Measurements from ENCODE around the gene LDHAL6B. TPM values are rescaled to one million over a fixed set of nuclear protein-coding genes. Genes with fewer than 3 reads are reported as not detected.

Gene LDHAL6B
- total and polyA plus RNA-seq, 7 experiments from 2014 or later: not detected

DNA sequence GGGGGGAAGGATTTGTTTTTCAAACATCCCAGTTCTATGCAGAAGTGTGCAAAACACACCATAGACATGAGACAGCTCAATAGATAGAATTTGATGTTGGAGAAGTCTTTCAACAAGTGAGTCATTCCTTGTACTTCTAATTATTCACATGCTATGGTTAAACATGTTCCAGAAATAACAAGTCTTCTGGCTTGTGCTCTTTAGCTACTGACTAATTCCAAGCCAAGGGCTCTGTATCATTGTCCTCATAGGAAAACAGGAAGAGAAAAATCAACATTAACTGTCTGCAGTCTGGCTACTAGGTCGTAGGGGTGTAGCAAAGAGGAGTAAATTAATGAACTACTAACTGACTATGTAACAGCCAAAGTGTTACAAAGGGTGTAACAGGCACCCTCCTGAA is 25.8 kb downstream of the LDHAL6B start:
- H3K27ac ChIP-seq (ENCODE audit: low read depth, low read length): no peak overlapping the region
- peaks cover 0 to 2% (median 0%) of the 10 kb centered on the region in 11 donors for H3K9me3 Mint-ChIP-seq
- DNase-seq (no peak), ATAC-seq (no peak)
- intact Hi-C loops (cut with micrococcal nuclease): no loop called here
- no peaks in the 10 kb centered on the region for H3K36me3 ChIP-seq (ENCODE audit: control insufficient read depth in 2 of 3, insufficient read depth in 3 of 3, low read length in 3 of 3)
- ChIA-PET CTCF (no interaction called here), POLR2A (no interaction called here)
- no peak overlapping the region for H3K4me3 ChIP-seq (ENCODE audit: low read length)
- peaks cover 0 to 5% (median 1%) of the 10 kb centered on the region in 7 donors for H3K4me1 Mint-ChIP-seq
- H3K36me3 Mint-ChIP-seq: peaks cover 0 to 17% (median 0%) of the 10 kb centered on the region in 5 donors
- H3K4me3 Mint-ChIP-seq: no peak overlapping the region
- no peaks in the 10 kb centered on the region for H3K27me3 ChIP-seq (ENCODE audit: control insufficient read depth in 2 of 2, insufficient read depth in 2 of 2, low read length in 2 of 2)
- peaks cover 0 to 7% (median 0%) of the 10 kb centered on the region in 5 donors for H3K27me3 Mint-ChIP-seq
- H3K4me1 ChIP-seq (ENCODE audit: control insufficient read depth in 2 of 2, insufficient read depth in 2 of 2, low read length in 2 of 2): no peaks in the 10 kb centered on the region
- no peak overlapping the region for H3K27ac Mint-ChIP-seq
- H3K9me3 ChIP-seq (ENCODE audit: control insufficient read depth in 2 of 3, low read length in 3 of 3): no peaks in the 10 kb centered on the region

DNA sequence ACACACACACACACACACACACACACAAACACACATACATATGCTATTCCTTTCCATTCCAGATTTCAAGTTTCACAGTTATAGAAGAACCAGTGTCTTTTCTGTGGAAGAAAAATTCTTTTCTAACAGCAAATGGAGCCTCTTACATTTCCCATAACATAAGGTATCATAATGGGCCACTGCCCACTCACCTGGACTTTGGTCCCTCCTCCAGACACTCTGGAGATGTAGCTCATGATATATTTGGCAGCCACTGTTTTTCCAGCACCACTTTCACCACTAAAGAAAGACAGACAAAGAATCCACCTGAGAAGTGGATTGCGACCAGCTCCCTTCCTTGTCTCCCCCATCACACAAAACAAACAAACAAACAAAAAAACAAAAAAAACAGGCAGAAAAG is 29.8 kb downstream of the LDHAL6B start:
- no peaks in the 10 kb centered on the region for H3K27me3 ChIP-seq (ENCODE audit: control insufficient read depth in 2 of 2, insufficient read depth in 2 of 2, low read length in 2 of 2)
- no peaks in the 10 kb centered on the region for H3K9me3 Mint-ChIP-seq
- no peaks in the 10 kb centered on the region for H3K4me1 ChIP-seq (ENCODE audit: control insufficient read depth in 2 of 2, insufficient read depth in 2 of 2, low read length in 2 of 2)
- ATAC-seq (no peak), DNase-seq (no peak)
- no peaks in the 10 kb centered on the region for H3K9me3 ChIP-seq (ENCODE audit: control insufficient read depth in 2 of 3, low read length in 3 of 3)
- H3K4me3 Mint-ChIP-seq: no peak overlapping the region
- peaks cover 0 to 9% (median 0%) of the 10 kb centered on the region in 7 donors for H3K4me1 Mint-ChIP-seq
- peaks cover 0 to 13% (median 0%) of the 10 kb centered on the region in 5 donors for H3K36me3 Mint-ChIP-seq
- POLR2A ChIA-PET: no interaction called here
- peaks cover 0 to 7% (median 4%) of the 10 kb centered on the region in 5 donors for H3K27me3 Mint-ChIP-seq
- no peak overlapping the region for H3K4me3 ChIP-seq (ENCODE audit: low read length)
- intact Hi-C loops (cut with micrococcal nuclease): no loop called here
- CTCF ChIA-PET: no interaction called here
- peak overlapping the region in 1 of 9 donors; percentile 22 for H3K27ac Mint-ChIP-seq
- H3K36me3 ChIP-seq (ENCODE audit: control insufficient read depth in 2 of 3, insufficient read depth in 3 of 3, low read length in 3 of 3): no peaks in the 10 kb centered on the region
- H3K27ac ChIP-seq (ENCODE audit: low read depth, low read length): no peak overlapping the region

DNA sequence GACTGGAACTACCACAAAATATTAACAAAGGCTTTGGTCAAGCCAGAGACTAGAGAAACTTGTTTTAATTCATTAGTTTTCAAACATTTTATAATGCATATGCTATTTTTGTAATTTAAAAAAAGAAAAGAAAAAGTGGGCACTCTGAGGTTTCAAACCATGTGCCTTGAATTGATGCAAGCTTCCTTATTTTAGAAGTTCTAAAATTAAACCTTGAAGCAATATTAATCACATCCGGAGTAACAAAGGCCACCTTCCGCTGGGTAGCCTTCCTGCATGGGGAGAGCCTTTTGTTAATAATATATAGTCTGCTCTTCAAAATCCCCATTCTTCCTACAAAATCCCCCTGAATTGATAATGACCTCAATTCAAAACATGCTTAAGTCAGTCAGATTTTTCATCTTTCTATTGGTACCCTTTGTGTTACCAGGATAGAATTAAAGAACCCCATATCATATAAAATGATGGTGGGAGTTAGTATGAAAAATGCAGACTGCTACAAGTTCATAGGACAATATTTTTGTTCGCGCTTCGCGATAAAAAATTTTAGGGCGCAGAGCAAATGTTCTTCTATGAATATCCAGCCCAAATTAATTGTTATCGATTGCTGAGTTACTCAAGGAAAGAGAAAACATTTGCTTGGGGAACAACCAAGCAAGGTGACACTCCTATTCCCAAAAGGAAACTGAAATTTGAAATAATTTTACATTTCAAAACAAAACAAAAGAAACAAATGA is 30.6 kb downstream of the LDHAL6B start:
- intact Hi-C loops (cut with micrococcal nuclease): no loop called here
- Mint-ChIP-seq H3K36me3 (peaks cover 0 to 14% (median 0%) of the 10 kb centered on the region in 5 donors), H3K27ac (no peak overlapping the region), H3K4me1 (peaks cover 0 to 9% (median 0%) of the 10 kb centered on the region in 7 donors), H3K9me3 (no peaks in the 10 kb centered on the region), H3K27me3 (peaks cover 0 to 7% (median 4%) of the 10 kb centered on the region in 5 donors), H3K4me3 (no peak overlapping the region)
- Histone ChIP-seq H3K4me1 (ENCODE audit: control insufficient read depth in 2 of 2, insufficient read depth in 2 of 2, low read length in 2 of 2) (no peaks in the 10 kb centered on the region), H3K27me3 (ENCODE audit: control insufficient read depth in 2 of 2, insufficient read depth in 2 of 2, low read length in 2 of 2) (no peaks in the 10 kb centered on the region), H3K9me3 (ENCODE audit: control insufficient read depth in 2 of 3, low read length in 3 of 3) (no peaks in the 10 kb centered on the region), H3K36me3 (ENCODE audit: control insufficient read depth in 2 of 3, insufficient read depth in 3 of 3, low read length in 3 of 3) (no peaks in the 10 kb centered on the region), H3K4me3 (ENCODE audit: low read length) (no peak overlapping the region), H3K27ac (ENCODE audit: low read depth, low read length) (no peak overlapping the region)
- ATAC-seq: peak; percentile 37
- DNase-seq: no peak
- ChIA-PET CTCF (no interaction called here), POLR2A (no interaction called here)

DNA sequence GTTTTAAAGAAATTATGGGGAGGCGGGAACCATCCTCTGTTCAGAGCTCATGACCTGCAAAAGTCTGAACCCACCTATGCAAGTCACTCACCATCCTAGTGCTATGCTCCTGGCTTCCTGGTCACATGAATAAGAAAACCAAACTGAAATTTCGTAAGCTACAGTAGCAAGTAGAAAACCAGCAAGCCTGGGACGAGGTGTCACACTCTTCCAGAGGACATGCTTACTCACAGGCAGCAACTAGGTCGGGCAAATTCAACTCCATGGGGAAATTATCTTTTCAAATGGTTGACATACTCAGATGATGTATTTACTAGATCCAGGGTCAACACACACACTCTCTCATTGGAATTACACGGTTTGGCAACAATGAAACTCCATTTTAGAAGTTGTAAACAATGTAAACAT is 31.3 kb downstream of the LDHAL6B start:
- H3K27ac ChIP-seq (ENCODE audit: low read depth, low read length): no peak overlapping the region
- no peaks in the 10 kb centered on the region for H3K27me3 ChIP-seq (ENCODE audit: control insufficient read depth in 2 of 2, insufficient read depth in 2 of 2, low read length in 2 of 2)
- intact Hi-C loops (cut with micrococcal nuclease): no loop called here
- Mint-ChIP-seq H3K4me1 (peaks cover 0 to 9% (median 0%) of the 10 kb centered on the region in 7 donors), H3K9me3 (no peaks in the 10 kb centered on the region), H3K36me3 (peaks cover 0 to 14% (median 0%) of the 10 kb centered on the region in 5 donors), H3K27me3 (peaks cover 0 to 8% (median 4%) of the 10 kb centered on the region in 5 donors), H3K4me3 (no peak overlapping the region), H3K27ac (no peak overlapping the region)
- H3K4me1 ChIP-seq (ENCODE audit: control insufficient read depth in 2 of 2, insufficient read depth in 2 of 2, low read length in 2 of 2): no peaks in the 10 kb centered on the region
- no peak for DNase-seq
- ChIA-PET CTCF (interaction anchor here (0.6 kb wide), 1 partner anchor 640 kb away, joined by 4 read pairs; no protein-coding TSS in a partner anchor), POLR2A (no interaction called here)
- no peak for ATAC-seq
- no peaks in the 10 kb centered on the region for H3K9me3 ChIP-seq (ENCODE audit: control insufficient read depth in 2 of 3, low read length in 3 of 3)
- H3K36me3 ChIP-seq (ENCODE audit: control insufficient read depth in 2 of 3, insufficient read depth in 3 of 3, low read length in 3 of 3): no peaks in the 10 kb centered on the region
- H3K4me3 ChIP-seq (ENCODE audit: low read length): no peak overlapping the region

DNA sequence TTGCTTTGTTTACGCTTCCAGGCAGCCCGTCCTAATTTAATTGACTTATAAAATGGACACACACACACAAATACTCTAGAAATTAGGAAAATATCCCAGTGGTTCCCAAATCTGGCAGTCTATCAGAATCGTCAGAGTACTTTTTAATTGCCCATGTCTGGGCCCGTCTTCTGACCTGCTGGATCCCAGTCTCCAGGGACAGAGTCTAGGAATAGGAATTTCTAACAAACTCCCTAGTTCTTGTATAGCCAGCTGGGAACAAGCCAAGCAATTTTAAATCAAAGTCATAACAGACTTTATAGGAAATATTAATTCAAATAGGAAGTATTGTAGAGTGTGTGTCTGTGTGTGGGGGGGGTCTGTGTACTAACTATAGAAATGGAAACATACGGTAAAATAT is 33.4 kb downstream of the LDHAL6B start:
- no peak overlapping the region for H3K4me3 Mint-ChIP-seq
- peaks cover 0 to 12% (median 0%) of the 10 kb centered on the region in 7 donors for H3K4me1 Mint-ChIP-seq
- POLR2A ChIA-PET: no interaction called here
- no peak overlapping the region for H3K27ac Mint-ChIP-seq
- Histone ChIP-seq H3K36me3 (ENCODE audit: control insufficient read depth in 2 of 3, insufficient read depth in 3 of 3, low read length in 3 of 3) (no peaks in the 10 kb centered on the region), H3K4me3 (ENCODE audit: low read length) (no peak overlapping the region), H3K27me3 (ENCODE audit: control insufficient read depth in 2 of 2, insufficient read depth in 2 of 2, low read length in 2 of 2) (no peaks in the 10 kb centered on the region), H3K9me3 (ENCODE audit: control insufficient read depth in 2 of 3, low read length in 3 of 3) (no peaks in the 10 kb centered on the region), H3K4me1 (ENCODE audit: control insufficient read depth in 2 of 2, insufficient read depth in 2 of 2, low read length in 2 of 2) (no peaks in the 10 kb centered on the region), H3K27ac (ENCODE audit: low read depth, low read length) (no peak overlapping the region)
- H3K27me3 Mint-ChIP-seq: peaks cover 0 to 8% (median 4%) of the 10 kb centered on the region in 5 donors
- H3K9me3 Mint-ChIP-seq: no peaks in the 10 kb centered on the region
- intact Hi-C loops (cut with micrococcal nuclease): loop anchor here in 1 of 2 donors (10.0 kb wide), 1 partner anchor 175 kb away; no protein-coding TSS in a partner anchor
- CTCF ChIA-PET: no interaction called here
- H3K36me3 Mint-ChIP-seq: peaks cover 0 to 14% (median 0%) of the 10 kb centered on the region in 5 donors
- no peak for DNase-seq
- no peak for ATAC-seq

DNA sequence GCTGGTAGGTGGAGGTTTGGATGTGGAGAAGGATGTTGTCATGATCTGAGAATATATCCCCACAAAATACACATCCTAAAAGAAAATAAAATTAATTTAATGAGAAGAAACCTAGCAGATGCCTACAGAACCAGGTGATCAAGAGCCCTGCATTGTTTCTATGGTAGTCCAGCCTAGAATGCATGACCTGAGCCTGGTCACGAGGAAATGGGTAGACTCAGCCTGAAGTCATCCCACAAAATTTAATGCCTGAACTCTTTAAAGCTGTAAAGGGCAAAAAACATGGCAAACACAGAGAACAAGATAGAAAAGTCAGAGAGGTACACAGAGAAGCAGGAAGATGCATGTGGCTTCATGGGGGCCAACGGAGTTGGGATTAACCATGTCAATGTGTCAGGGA is 36.0 kb downstream of the LDHAL6B start:
- H3K4me1 Mint-ChIP-seq: peaks cover 0 to 12% (median 0%) of the 10 kb centered on the region in 7 donors
- DNase-seq (no peak), ATAC-seq (no peak)
- CTCF ChIA-PET: no interaction called here
- Histone ChIP-seq H3K27ac (ENCODE audit: low read depth, low read length) (no peak overlapping the region), H3K27me3 (ENCODE audit: control insufficient read depth in 2 of 2, insufficient read depth in 2 of 2, low read length in 2 of 2) (no peaks in the 10 kb centered on the region), H3K4me1 (ENCODE audit: control insufficient read depth in 2 of 2, insufficient read depth in 2 of 2, low read length in 2 of 2) (no peaks in the 10 kb centered on the region), H3K4me3 (ENCODE audit: low read length) (no peak overlapping the region), H3K9me3 (ENCODE audit: control insufficient read depth in 2 of 3, low read length in 3 of 3) (no peaks in the 10 kb centered on the region), H3K36me3 (ENCODE audit: control insufficient read depth in 2 of 3, insufficient read depth in 3 of 3, low read length in 3 of 3) (no peaks in the 10 kb centered on the region)
- intact Hi-C loops (cut with micrococcal nuclease): loop anchor here in 1 of 2 donors (10.0 kb wide), 1 partner anchor 172 kb away; no protein-coding TSS in a partner anchor
- peaks cover 0 to 5% (median 0%) of the 10 kb centered on the region in 5 donors for H3K27me3 Mint-ChIP-seq
- no peak overlapping the region for H3K4me3 Mint-ChIP-seq
- peaks cover 0 to 8% (median 0%) of the 10 kb centered on the region in 5 donors for H3K36me3 Mint-ChIP-seq
- POLR2A ChIA-PET: no interaction called here
- H3K27ac Mint-ChIP-seq: no peak overlapping the region
- H3K9me3 Mint-ChIP-seq: no peaks in the 10 kb centered on the region

Data from naive thymus-derived CD4-positive, alpha-beta T cell (primary cell).